GM12878 (cell line): Measurements from ENCODE around the gene CCNL1.

Source experiments
- DPF2 ChIP-seq: fragments of 450-650 bp; IDR thresholded peaks from 2 replicates; pipeline ENCODE4 v1.6.1; 2017; ENCODE audit warnings: mild to moderate bottlenecking
- FOXK2 ChIP-seq: fragments of 450-650 bp; IDR thresholded peaks from 2 replicates; pipeline ENCODE4 v1.6.1; 2017; ENCODE audit warnings: mild to moderate bottlenecking, moderate library complexity
- POLR2A ChIP-seq: IDR thresholded peaks from 2 replicates; pipeline ENCODE4 v1.6.1; 2011; ENCODE audit warnings: low read depth, mild to moderate bottlenecking, low read length
- POLR2AphosphoS5 ChIP-seq: IDR thresholded peaks from 2 replicates; pipeline ENCODE4 v1.6.1; 2011; ENCODE audit warnings: mild to moderate bottlenecking, low read length, inconsistent platforms
- POU2F2 ChIP-seq: IDR thresholded peaks from 3 replicates; pipeline ENCODE4 v1.6.1; 2011; ENCODE audit warnings: low read depth, mild to moderate bottlenecking, low read length, borderline replicate concordance
- RAD21 ChIP-seq: IDR thresholded peaks from 2 replicates; pipeline ENCODE4 v1.6.1; 2011; ENCODE audit warnings: mild to moderate bottlenecking, low read depth, low read length, moderate library complexity; ENCODE audit not compliant: insufficient read depth
- SUZ12 ChIP-seq: fragments of 200-600 bp; sonication (generic); IDR thresholded peaks from one replicate; pipeline ENCODE4 v1.6.1; 2018; ENCODE audit warnings: antibody characterized with exemption, mild to moderate bottlenecking; ENCODE audit not compliant: unreplicated experiment
- TAF1 ChIP-seq: IDR thresholded peaks from 2 replicates; pipeline ENCODE4 v1.6.1; 2011; ENCODE audit warnings: mild to moderate bottlenecking, low read depth, low read length, borderline replicate concordance
- USF2 ChIP-seq: IDR thresholded peaks from 2 replicates; pipeline ENCODE4 v1.6.1; 2011; ENCODE audit warnings: low read depth, low read length, improper control_type of control experiment, borderline replicate concordance
- YY1 ChIP-seq: IDR thresholded peaks from 2 replicates; pipeline ENCODE4 v1.6.1; 2011; ENCODE audit warnings: low read depth, mild to moderate bottlenecking, low read length
- ZNF217 ChIP-seq: fragments of 450-650 bp; IDR thresholded peaks from 2 replicates; pipeline ENCODE4 v1.6.1; 2017; ENCODE audit warnings: antibody characterized with exemption, mild to moderate bottlenecking
- ZNF274 ChIP-seq: IDR thresholded peaks from one replicate; pipeline ENCODE4 v1.8.0; 2011; ENCODE audit not compliant: insufficient read length, insufficient read depth
- TF ChIP-seq, protein P1 (sequence below), 3 experiments: IDR thresholded peaks in 2 of 3; conservative IDR thresholded peaks in 1 of 3; 2 replicates each; pipeline ENCODE4 v1.5.1; 2011; ENCODE audit warnings: low read depth in 3 of 3, low read length in 3 of 3, mild to moderate bottlenecking in 3 of 3, control low read depth in 2 of 3, moderate library complexity in 2 of 3, inconsistent platforms in 1 of 3, mixed read lengths in 1 of 3; ENCODE audit not compliant: control insufficient read depth in 2 of 3, insufficient read depth in 1 of 3; ENCODE audit errors: extremely low read depth in 1 of 3
- TF ChIP-seq, protein P2 (sequence below): IDR thresholded peaks from 2 replicates; pipeline ENCODE4 v1.6.1; 2011; ENCODE audit warnings: mild to moderate bottlenecking, low read depth, low read length, moderate library complexity; ENCODE audit not compliant: insufficient replicate concordance

GRCh38 chr3:157117206-157117605, 42.7 kb downstream of the CCNL1 start:
- no peak for TF ChIP-seq POLR2A
- TF ChIP-seq, protein P1, sequence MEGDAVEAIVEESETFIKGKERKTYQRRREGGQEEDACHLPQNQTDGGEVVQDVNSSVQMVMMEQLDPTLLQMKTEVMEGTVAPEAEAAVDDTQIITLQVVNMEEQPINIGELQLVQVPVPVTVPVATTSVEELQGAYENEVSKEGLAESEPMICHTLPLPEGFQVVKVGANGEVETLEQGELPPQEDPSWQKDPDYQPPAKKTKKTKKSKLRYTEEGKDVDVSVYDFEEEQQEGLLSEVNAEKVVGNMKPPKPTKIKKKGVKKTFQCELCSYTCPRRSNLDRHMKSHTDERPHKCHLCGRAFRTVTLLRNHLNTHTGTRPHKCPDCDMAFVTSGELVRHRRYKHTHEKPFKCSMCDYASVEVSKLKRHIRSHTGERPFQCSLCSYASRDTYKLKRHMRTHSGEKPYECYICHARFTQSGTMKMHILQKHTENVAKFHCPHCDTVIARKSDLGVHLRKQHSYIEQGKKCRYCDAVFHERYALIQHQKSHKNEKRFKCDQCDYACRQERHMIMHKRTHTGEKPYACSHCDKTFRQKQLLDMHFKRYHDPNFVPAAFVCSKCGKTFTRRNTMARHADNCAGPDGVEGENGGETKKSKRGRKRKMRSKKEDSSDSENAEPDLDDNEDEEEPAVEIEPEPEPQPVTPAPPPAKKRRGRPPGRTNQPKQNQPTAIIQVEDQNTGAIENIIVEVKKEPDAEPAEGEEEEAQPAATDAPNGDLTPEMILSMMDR (IDR thresholded peaks at IDR 0.05 in 2 of 3, conservative IDR thresholded peaks at IDR 0.05 in 1 of 3; ENCODE audit: control insufficient read depth in 2 of 3, extremely low read depth in 1 of 3, insufficient read depth in 1 of 3, low read depth in 3 of 3, low read length in 3 of 3), result no peak
- TF ChIP-seq DPF2, result no peak
- no peak for TF ChIP-seq TAF1
- TF ChIP-seq SUZ12, result no peak
- TF ChIP-seq ZNF274, result no peak
- no peak for TF ChIP-seq USF2
- TF ChIP-seq, protein P2, sequence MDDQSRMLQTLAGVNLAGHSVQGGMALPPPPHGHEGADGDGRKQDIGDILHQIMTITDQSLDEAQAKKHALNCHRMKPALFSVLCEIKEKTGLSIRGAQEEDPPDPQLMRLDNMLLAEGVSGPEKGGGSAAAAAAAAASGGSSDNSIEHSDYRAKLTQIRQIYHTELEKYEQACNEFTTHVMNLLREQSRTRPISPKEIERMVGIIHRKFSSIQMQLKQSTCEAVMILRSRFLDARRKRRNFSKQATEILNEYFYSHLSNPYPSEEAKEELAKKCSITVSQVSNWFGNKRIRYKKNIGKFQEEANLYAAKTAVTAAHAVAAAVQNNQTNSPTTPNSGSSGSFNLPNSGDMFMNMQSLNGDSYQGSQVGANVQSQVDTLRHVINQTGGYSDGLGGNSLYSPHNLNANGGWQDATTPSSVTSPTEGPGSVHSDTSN, result no peak
- no peak for TF ChIP-seq POLR2AphosphoS5
- no peak for TF ChIP-seq YY1
- TF ChIP-seq POU2F2, result no peak
- TF ChIP-seq FOXK2, result no peak
- no peak for TF ChIP-seq ZNF217
- no peak for TF ChIP-seq RAD21
